Fibroblast of villous mesenchyme (primary cell): ENCODE results near the gene EFEMP1. TPM values are rescaled to one million over a fixed set of nuclear protein-coding genes. Genes with fewer than 3 reads are reported as not detected.
"Not testable (repeated sequence)": the region's sequence is repeated elsewhere in the genome, so short reads cannot be mapped to it uniquely, and the experiment has no call there.

Experiments
- DNase-seq: peaks from one replicate; pipeline ENCODE4 v3.0.0-alpha.2; 2010; ENCODE audit warnings: low read depth
- H3K4me3 ChIP-seq: 2 replicates; pipeline ENCODE4 v1.5.1; 2011; ENCODE audit warnings: low read depth, mild to moderate bottlenecking, low read length
- total RNA-seq: library from RNA; depleted of rRNA; stranded (reverse); fragments of >200 nt; gene quantifications from 2 replicates; pipeline ENCODE4 v1.2.3, GENCODE V29; 2012
- TF ChIP-seq, protein P1 (sequence below): IDR thresholded peaks from 2 replicates; pipeline ENCODE4 v1.5.1; 2012; ENCODE audit warnings: low read depth, mild to moderate bottlenecking, low read length; ENCODE audit not compliant: insufficient read depth

The EFEMP1 gene
- total RNA-seq, 1 donor, result 22.9 TPM

DNA sequence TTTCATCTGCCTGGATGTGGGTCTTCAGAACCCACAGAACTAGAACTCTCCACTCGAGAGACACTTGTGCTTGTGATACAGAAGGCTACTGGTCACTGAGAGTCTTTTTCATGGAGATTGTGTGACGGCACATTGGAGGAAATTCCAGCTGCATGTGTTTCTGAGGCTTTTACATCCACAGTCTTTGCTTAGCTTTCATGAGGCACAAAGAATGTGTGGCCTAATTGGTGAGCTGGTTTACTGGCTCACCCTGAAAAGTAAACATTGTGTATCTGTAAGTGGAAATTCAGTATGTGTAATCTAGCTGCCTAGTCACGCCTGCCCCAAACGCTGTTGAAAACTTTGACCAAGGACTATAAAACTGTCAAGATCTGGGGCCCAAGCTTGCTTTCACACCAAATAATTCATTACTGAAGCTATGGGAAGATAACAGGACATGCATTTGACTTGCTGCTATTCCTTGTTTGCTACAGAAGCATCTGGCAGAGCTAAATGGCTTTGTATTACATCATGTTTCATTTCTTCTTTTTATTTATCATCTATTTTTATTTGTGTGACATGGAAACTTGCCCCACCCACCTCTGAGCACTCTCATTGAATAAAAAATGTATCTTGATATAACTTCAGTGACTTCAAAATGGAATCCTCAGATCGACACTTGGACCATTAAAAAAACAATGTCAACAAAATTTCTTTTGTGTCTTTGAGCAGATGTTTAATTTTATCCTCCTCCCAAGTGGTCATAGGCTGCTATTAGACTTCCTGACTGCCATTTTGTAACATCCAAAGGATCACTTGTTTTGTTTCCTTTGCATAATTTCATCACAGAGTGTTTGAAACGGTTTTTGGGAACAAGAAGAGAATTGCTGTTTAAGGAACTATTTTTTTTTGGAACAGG, 80.2 kb downstream of the EFEMP1 start:
- peak; percentile 100 for DNase-seq
- TF ChIP-seq, protein P1, sequence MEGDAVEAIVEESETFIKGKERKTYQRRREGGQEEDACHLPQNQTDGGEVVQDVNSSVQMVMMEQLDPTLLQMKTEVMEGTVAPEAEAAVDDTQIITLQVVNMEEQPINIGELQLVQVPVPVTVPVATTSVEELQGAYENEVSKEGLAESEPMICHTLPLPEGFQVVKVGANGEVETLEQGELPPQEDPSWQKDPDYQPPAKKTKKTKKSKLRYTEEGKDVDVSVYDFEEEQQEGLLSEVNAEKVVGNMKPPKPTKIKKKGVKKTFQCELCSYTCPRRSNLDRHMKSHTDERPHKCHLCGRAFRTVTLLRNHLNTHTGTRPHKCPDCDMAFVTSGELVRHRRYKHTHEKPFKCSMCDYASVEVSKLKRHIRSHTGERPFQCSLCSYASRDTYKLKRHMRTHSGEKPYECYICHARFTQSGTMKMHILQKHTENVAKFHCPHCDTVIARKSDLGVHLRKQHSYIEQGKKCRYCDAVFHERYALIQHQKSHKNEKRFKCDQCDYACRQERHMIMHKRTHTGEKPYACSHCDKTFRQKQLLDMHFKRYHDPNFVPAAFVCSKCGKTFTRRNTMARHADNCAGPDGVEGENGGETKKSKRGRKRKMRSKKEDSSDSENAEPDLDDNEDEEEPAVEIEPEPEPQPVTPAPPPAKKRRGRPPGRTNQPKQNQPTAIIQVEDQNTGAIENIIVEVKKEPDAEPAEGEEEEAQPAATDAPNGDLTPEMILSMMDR, result no peak
- no peak overlapping the region for H3K4me3 ChIP-seq

DNA sequence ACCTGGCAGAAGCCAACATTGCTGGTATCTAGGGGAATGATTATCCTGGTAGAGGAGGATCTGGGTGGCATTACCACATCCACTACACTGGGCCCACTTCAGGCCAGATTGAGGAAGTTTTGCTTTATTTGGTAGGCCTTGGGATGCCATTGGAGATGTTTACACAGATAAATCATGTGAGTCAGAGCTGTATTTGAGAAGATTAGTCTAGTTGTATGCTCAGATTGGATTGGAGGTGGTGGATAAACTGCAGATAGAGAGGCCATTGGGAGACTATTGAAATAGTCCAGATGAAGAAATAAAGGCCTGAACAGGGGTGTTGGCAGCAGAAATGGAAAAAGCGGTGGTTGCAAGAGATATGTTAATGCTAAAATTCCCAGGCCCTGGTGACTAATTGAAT, 81.5 kb downstream of the EFEMP1 start:
- TF ChIP-seq, protein P1, result no peak
- H3K4me3 ChIP-seq, result no peak overlapping the region
- peak; percentile 84 for DNase-seq

DNA sequence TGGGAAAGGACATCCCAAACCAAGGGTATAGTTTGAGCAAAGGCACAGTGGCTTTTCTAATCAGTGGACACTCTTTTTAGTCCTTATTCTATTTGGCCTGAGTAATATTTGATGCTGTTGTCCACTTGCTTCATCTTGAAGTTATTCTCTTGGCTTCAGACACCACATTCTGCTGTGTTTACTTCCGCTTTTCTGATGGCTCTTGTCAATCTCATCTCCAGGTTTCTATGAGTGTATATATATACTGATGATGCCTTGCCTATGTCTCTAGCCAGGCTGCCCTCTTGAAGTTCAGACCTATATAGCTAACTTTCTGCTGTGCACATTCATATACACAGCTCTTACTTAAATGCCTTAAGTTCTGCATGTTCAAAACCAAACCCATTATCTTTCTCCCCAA, 83.1 kb downstream of the EFEMP1 start:
- DNase-seq, result no peak
- no peak overlapping the region for H3K4me3 ChIP-seq
- TF ChIP-seq, protein P1, result no peak

DNA sequence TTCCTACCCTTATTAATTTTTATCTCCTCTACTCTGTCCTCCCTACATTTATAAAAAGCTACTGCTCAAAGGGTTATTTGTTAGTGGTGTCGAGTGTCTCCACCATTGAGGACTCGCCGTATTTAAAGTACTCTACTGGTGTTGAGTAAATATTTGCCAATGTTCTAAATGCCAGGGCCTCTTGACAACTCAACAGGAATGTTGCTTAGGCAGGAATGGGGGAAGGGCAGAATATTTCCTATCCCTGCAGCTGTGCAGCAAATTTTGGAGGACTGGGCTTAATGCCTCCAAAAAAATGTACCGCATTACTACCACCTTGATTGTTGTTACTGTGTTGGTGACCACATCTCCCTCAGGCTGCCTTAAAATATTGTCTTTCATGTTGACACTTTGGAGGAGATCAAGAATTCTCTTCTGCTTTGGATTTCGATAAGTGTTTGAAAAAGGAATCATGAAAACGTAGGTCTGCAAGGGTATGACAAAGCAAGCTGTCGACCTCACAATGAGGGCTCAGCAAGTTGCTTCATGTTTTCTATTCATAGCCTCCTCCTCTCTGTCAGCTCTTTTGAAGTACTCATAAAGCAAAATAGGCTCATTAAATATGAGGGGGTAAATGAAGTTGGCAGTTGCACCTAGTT, 84.3 kb downstream of the EFEMP1 start:
- no peak overlapping the region for H3K4me3 ChIP-seq
- TF ChIP-seq, protein P1, result no peak
- DNase-seq, result no peak

DNA sequence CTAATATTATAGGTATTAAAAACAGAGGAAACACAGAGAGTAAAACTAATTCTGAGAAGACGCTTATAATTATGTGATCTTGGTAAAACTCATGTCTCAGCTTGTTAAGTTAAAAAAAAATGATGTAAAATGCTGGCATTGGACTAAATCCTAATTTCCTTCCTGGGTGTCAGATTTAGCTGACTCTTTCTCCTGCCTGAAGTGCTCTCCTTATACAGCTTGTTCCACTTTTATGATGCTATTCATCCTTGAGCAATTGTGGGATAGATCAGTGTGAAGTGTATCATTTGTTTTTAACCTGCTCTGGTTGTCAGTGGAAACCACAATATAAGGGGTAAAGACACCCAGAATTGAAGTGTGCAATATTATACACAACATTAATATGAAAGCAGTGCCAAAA, 84.9 kb downstream of the EFEMP1 start:
- TF ChIP-seq, protein P1, result no peak
- no peak overlapping the region for H3K4me3 ChIP-seq
- DNase-seq, result no peak

DNA sequence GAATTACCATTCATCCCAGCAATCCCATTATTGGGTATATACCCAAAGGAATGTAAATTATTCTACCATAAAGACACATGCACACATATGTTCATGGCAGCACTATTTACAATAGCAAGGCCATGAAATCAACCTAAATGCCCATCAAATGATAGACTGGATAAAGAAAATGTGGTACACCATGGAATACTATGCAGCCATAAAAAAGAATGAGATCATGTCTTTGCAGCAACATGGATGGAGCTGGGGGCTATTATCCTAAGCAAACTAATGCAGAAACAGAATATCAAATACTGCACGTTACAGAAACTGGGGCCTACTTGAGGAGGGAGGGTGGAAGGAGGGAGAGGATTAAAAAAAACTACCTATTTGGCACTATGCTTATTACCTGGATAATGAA, 85.5 kb downstream of the EFEMP1 start:
- not testable (repeated sequence) for H3K4me3 ChIP-seq, DNase-seq

DNA sequence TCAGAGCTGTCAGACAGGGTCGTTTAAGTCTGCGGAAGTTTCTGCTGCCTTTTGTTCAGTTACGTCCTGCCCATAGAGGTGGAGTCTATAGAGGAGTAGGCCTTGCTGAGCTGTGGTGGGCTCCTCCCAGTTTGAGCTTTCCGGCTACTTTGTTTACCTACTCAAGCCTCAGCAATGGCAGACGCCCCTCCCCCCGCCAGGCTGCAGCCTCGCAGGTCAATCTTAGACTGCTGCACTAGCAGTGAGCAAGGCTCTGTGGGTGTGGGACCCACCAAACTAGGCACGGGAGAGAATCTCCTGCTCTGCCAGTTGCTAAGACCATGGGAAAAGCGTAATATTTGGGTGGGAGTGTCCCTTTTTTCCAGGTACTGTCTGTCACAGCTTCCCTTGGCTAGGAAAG, 86.5 kb downstream of the EFEMP1 start:
- TF ChIP-seq, protein P1, result no peak
- no peak overlapping the region for H3K4me3 ChIP-seq
- DNase-seq, result no peak

DNA sequence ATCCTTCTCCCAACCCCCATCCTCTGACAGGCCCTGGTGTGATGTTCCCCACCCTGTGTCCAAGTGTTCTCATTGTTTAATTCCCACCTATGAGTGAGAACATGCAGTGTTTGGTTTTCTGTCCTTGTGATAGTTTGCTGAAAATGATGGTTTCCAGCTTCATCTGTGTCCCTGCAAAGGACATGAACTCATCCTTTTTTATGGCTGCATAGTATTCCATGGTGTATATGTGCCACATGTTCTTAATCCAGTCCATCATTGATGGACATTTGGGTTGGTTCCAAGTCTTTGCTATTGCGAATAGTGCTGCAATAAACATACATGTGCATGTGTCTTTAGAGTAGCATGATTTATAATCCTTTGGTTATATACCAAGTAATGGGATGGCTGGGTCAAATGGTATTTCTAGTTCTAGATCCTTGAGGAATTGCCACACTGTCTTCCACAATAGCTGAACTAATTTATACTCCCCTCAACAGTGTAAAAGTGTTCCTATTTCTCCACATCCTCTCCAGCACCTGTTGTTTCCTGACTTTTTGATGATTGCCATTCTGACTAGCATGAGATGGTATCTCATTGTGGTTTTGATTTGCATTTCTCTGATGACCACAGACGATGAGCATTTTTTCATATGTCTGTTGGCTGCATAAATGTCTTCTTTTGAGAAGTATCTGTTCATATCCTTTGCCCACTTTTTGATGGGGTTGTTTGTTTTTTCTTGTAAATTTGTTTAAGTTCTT, 91.7 kb downstream of the EFEMP1 start:
- not testable (repeated sequence) for H3K4me3 ChIP-seq, DNase-seq
